ENCODE data around the gene CSMD2. TPM values are rescaled to one million over a fixed set of nuclear protein-coding genes. Genes with fewer than 3 reads are reported as not detected.

The CSMD2 gene
- polyA plus RNA-seq, 10 donors: 0.52 to 2.2 (median 0.84) TPM

DNA sequence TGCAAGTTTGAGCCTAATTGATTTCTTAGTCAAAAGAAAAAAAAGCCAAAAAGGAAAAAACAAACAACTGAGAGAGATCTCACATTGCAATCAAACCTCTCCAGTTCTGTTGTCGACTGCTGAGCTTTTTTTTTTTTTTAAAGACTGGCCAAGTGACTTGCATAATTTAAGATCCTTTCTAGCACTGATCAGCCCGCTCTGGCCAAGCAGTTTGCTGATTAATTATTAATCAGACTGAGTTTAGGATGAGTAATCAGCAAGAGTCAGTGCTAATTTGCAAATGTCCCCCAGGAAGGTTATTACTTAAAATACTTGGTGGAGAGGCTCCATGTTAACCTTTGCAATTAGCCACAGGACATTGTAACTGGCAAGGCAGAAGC, 261.8 kb downstream of the CSMD2 start:
- DNase-seq: no peak

GRCh38 chr1:33902486-33903209, 262.4 kb downstream of the CSMD2 start:
- no peak for DNase-seq

- DNase-seq: no peak
Observed at GRCh38 chr1:33899746-33900145, 265.3 kb downstream of the CSMD2 start.

DNA sequence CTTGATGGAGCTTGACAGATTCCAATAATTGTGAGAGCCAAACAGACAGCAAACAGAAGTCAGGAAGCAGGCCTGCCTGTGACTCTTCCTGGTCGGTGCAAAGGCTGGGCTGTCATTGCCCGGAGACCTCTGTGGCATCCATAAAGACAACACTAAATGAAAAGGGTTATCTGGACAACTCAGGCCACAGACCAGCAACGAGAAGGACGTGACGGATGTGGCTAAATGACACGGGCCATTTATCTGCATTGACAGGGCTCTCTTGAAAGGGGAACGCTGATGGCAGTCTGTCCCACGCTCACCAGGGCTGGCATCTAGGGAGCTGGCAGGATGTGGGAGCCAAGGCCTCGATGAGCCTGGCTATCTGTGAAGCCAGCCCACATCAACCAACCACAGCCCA, 266.1 kb downstream of the CSMD2 start:
- no peak for DNase-seq

DNA sequence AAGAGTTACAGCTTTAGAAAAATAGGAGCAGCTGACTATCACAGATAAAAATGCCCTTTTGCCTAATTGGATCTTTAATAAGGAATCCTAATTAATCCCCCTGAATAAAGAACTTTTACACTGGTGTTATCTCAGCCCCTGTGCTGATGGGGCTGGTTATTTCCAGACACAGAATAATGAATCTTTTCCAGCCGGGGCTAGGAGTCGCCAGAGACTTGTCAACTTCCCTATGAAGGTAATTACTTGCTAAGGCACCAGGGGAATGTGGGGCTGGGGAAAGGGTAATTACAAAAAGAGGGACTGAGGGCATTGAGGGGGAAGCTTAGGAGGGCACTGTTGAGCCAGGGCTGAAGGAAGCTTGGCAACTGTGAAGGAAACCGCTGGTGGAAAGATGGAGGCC, 266.6 kb downstream of the CSMD2 start:
- DNase-seq: no peak

- DNase-seq: no peak
Observed at GRCh38 chr1:33897092-33897725, 267.8 kb downstream of the CSMD2 start.

DNA sequence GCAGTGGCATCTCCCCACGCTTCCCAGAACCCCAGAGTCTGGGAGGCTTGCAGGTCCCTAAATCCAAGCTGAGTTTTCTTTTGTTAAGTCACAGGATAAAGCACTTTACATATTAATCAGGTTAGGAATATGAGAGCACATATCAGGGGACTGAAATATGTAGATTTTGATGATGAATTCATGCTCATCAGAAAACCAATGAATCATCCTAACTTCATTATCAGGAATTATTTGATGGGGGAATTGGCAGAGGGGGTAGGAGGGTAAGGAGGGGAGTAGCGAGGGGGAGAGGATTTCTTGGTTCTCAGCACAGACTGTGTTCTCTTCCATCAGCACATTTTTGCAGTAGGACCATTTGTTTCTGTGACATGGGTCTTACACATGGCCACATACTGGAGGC, 269.1 kb downstream of the CSMD2 start:
- DNase-seq: no peak

- DNase-seq: no peak
Observed at GRCh38 chr1:33895396-33895795, 269.6 kb downstream of the CSMD2 start.

GRCh38 chr1:33893147-33893830, 271.7 kb downstream of the CSMD2 start:
- DNase-seq: peak; percentile 30 to 85 (median 56)

- no peak for DNase-seq
Observed at GRCh38 chr1:33886496-33886895, 278.5 kb downstream of the CSMD2 start.

DNA sequence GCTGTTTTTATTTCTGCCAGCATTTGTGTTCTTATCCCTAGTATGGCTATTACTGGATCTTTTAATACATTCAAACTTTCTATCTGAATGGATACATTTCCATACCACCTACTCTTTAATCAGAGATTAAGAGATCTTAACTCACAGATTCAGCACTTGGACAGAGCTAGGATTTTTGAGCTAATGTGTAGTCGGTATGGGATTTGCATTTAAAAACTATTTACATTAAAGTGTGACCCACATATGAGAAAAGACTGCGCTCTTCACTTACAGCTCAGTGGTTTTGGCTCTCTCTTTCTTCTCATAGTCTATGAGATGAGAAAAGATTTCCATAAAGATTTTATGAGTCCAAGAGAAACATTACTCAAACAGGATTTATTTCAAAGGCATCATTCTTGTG, 284.7 kb downstream of the CSMD2 start:
- DNase-seq: no peak

DNA sequence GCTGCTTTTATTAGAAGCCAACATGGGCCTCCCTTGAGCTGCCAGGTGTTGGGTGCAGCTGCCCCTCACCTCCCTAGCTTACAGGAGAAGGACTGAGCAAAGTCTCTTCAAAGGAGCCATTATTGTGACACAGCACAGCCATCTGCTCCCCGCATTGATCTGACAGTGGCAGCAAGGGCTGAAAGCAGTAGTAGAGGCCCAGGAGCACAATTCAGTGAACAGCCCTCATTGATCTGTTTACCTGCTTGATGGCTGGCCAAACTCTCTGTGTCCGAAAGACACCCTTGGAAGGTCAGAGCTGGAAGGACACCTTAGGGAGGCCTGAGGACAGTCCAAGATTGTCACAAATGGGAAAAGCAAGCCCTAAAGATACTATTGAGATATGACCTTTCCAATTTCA, 286.6 kb downstream of the CSMD2 start:
- DNase-seq: no peak

GRCh38 chr1:33876970-33877650, 287.9 kb downstream of the CSMD2 start:
- peak in 1 of 3 donors; percentile 84 for DNase-seq

DNA sequence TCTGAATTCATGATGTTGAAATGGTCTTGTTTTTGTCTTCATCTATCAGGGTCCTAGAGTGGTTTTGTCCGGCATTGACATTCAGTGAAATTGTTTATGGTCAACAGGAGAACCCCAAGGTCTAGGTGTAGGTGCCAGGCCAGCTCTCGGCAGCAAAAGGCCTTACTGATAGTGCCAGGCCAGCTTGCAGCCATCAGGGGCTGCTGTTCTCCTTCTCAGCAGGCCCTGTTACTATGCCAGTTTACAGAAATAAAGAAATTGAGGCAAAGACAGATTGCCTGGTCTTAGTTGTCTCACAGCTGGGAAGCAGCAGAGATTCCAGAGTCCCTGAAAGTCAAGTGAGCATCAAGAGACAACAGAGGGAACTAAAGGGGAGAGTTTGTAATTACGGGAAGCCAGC, 289.2 kb downstream of the CSMD2 start:
- DNase-seq: no peak

DNA sequence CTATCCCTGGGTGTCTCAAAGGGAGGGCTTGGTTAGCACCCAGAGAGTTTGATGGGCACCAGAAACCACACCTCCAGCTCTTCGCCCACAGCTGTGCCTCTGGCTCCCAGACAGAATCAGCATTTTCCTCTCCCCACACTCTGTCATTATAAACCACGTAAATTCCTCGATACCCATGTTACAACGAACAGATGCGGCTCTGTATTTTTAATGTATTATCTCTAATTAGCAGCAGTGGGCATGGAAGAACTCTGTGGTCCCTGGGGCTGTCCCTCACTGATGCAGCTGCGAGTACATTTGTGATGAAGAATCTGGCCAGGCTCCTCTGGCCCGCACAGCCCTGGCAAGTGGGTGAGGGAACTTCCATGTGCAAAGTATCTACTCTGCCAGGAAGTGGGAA, 290.4 kb downstream of the CSMD2 start:
- peak; percentile 9 to 35 (median 27) for DNase-seq

DNA sequence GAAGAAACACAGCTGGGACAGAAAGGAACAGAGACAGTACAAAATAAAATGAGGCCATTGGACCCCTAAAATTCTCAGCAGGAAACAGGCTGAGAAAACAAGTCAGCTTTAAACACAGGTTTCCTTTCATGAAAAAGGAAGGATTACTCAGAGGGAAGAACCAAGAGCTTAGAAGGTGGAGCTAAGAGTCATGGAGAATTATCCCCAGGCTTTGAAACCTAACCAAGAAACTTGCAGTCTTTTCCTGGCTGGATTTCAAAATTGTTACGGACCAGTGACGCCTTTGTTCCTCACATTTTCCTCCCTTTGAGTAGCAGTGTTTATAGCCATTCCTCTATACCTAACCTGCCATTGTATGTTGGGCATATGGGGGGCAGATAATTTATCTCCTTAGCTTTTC, 292.3 kb downstream of the CSMD2 start:
- peak in 1 of 3 donors; percentile 14 for DNase-seq

GRCh38 chr1:33872275-33872674, 292.8 kb downstream of the CSMD2 start:
- no peak for DNase-seq

DNA sequence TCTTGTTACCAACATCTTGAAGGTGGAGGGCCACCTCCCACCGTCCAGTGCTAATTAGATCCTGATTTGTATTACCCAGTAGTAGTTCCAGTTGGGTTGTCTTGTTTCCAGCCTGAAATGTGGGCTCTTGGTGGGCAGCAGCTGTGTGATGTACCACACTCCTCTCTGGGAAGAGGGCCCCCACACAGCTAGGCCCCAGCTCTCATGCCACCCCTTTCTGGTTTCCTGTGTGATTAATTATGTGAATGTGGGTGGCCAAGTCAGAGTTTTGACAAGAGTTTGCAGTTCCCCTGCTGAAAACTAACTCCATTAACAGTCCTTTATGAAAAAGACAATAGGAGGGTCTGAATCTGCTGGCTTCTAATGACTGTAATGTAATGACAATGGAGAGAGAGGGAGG, 297.3 kb downstream of the CSMD2 start:
- no peak for DNase-seq

GRCh38 chr1:33866281-33866680, 298.7 kb downstream of the CSMD2 start:
- peak; percentile 38 to 84 (median 54) for DNase-seq

GRCh38 chr1:33864460-33865389, 300.3 kb downstream of the CSMD2 start:
- no peak for DNase-seq

DNA sequence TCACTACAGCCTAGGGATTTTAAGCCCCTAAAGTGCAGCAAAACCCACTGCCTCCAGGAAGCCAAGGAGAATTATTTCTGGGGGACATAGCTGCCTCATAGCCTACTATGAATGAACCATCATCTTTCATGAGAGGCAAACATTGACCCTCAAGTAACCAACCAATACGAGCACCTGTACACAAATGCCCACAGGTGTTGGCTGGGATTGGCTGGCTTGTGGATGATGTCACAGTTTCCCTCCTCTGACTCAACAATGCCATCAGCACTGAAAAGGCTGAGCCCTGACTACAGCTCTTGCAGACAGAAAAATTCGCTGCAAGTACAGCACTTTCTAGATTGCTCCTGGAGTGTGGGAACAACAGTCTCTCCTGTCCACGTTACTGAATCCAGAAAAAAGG, 301.3 kb downstream of the CSMD2 start, which contains the start of gene HMGB4:
Gene HMGB4, plus strand, starts transcription at position 301 of the 400 bp plus-strand sequence. CDS start 113 bp downstream, outside the sequence.
- no peak for DNase-seq

All from muscle of back (tissue), 11 donors.